ENCODE data around the gene WHAMM.

WHAMM gene

DNA sequence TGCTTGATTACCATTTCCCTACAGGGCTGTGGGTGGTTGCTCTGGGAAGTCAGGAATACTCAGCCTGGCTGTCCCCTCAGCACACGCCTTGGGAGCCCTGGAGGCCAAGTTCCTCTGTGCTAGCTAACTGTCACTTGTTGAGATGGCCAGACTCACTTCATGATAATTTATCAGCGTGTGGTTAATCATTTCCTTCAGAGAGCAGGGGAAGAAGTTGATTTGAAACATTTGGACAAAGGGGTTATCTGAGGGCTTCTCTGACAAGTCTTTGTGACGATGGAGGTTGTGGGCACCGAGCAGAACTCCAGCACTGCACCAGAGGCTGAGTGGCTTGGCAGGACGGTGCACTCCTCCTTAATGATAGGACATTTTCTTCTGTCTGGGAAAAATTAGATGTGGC is 61.9 kb downstream of the WHAMM start:
- FAIRE-seq: no peak

DNA sequence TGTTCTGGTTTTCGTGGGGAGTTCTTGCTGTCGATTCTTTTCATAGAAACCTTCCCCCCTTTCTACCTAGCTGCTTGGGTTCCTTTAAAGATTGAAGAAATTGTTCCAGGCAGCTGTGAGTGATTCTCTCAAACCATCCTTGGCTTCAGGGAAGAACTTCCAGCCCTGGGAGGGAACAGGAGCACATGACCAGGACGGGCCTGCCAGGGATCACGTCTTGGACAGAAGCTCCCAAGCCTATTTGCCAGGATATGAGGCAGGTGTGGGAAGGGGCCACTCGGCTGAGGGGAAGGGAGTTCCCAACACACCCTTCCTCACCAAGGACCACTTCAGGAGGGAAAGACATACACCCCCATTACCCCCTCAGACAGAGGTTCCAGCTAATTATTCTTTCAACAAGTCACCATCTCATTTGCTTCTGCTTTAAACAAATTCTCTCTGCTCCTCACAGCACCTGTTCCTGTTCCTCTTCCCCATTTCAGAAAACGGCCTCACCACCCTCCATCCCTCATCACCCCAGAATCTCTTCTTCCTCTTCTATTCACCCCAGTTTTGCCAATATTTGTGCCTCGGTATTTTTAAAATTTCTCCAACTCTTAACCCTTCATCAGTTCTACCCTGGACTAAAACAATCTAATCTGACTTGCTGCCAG is 62.5 kb downstream of the WHAMM start:
- no peak for FAIRE-seq

DNA sequence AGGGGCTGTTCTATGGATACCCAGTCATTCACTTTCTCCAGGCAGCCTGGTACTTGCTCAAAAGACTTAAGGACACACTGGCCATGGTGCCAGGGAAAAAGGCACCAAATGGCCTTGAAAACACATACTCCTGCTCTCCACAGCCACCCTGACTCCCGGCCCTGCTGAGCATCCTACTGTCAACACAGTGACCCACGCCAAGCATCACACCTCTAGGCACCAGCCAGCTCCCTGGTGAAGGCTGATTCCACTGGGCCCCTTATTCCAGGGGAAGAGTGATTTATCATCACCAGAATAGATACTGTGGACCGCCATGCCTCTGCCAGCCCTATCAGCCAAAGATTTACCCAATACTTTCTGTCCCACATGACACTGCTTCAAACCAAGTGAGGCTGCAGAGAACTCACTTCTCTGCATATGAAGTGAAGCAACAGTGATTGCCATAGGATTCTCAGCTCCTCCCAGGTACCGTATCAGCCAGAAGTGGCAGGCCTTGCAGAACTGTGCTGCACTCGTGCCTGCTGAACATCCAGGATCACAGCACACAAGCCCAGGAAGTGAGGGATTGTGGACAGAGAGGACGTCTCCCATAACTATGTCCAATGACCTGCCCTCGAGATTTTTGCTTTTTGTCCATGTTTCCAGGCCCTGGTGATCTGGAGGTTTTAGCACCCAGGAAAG is 63.7 kb downstream of the WHAMM start:
- FAIRE-seq: no peak

DNA sequence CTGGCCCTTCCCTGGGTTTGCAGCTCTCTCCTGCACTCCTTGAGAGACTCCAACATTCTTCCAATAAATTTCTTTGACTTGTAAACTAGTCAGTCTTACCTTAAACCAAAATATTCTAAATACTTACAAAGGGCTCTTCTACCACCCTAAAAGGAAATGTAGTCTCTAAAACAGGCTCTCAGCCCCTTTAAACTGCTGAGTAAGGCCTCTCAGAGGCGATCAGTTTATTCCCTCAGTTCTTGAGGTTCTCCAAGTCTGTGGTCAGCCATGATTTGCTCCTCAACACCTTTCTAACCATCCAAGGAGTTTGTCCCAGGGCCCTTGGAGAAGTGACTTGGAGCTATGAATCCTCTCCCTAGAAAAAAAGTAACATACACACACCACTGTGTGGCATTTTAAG is 64.8 kb downstream of the WHAMM start:
- FAIRE-seq: no peak

DNA sequence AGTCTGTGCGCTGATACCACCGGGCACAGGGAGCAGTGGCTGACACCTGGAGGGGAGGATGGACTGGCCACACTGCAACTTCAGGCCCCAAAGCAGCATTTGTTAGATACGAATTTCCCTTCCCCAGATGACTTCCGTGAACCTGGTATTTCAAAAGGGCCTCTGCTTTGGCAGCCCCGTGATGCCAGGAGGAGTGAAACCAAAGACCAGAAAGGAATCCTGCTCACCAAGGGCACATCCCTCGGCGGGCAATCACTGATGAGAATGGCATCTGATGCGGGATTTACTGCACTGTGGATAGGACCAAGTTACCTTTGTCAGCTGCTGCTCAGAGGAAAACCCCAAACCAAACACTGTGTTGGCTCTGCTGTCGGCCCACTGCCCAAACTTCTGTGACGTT is 65.5 kb downstream of the WHAMM start:
- FAIRE-seq: no peak

DNA sequence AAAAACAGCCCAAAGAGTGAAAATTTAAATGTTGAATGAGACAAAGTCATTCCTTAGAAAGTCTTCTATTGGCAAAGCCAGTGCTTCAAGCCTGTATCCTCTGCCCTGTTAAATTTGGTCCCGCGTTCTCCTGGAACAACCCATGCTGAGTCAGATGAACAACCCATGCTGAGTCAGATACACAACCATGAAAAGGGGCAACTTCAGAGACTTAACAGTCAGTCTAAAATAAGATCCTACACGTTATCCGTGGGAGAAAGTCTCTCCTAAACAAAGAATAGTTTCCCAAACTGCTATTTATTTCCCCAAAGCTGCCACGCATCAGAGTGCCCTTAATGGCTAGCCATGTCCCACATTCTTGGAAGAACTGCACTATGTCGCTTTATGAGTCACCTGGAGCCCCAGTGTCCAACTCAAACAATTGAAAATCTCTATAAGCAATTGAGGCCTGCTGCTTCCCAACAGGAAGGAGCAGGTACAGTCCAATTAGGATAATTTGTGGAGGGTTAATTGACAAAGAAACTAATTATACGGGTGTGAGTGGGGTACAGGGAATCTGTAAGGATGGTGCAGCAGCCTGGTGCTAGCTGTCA is 66.1 kb downstream of the WHAMM start:
- FAIRE-seq: no peak

DNA sequence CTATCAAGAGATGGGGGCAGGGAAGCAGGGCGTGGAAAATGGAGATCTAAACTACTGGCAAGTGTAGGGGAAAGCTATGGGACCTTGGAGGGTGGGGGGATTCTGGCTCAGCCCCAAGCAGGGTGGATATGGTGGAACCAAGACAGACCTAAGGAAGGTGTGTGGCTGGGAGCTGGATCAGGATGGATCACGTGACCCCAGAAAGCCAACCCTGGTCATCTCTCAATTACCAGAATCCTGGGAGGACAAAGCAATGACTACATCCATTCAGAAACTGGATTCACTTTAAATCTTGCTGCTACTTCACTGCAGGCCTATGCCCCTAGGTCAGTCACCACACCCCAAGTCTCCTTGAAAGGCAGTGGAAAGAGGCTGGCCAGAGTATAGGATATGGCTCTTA is 68.4 kb downstream of the WHAMM start:
- FAIRE-seq: no peak

DNA sequence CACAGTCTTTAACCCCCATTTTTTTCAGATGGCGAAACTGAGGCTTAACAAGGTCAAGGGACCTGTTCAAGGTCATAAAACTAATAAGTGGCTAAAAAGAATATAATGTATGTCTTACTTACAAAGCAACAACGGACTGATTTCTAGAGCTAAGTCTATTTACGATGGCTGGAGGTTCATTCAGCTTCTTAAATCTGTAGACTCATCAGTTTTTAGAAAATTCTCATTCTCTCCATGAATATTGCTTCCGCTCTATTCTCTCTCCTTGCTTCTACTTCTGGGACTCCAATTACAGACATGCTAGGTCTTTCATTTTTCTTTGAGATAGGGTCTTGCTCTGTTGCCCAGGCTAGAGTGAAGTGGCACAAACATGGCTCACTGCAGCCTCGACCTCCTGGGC is 68.9 kb downstream of the WHAMM start:
- FAIRE-seq: no peak

DNA sequence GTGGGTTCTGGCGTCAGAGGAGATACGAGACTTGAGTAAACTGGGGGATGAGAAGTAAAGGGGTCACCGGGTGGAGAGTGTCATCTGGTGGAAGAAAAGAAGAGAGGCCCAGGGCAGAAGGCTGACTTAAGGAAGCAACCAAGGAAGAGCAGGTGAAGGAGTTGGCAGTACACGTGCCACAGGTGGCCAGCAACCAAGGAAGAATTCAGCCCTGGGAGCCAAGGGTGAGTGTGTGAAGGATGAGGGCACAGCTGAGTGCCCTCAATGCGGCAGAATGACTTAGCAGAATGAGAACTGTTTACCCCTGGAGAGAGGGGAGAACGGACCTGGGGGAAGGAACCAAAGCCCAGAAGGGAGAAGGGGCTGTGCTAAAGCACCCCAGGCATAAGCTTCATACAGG is 71.3 kb downstream of the WHAMM start:
- FAIRE-seq: no peak

DNA sequence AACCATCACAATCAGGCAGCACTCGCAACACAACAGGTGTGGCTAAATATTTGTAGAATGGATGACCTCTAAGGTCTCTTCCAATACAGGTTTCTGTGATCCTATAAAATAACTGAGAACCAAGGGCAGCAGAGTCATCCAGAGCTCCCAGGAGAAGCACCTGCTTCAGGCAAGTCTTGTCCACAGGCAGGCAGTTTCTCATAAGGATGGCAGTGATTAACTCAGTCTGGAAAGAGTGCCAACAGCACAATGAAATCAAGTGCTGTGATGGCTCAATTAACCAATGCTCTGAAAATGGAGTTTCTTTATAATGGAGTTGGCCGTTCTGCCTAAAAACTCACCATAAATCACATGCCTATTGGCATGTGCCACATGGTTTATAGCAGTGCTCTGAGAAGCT is 72.3 kb downstream of the WHAMM start:
- no peak for FAIRE-seq

DNA sequence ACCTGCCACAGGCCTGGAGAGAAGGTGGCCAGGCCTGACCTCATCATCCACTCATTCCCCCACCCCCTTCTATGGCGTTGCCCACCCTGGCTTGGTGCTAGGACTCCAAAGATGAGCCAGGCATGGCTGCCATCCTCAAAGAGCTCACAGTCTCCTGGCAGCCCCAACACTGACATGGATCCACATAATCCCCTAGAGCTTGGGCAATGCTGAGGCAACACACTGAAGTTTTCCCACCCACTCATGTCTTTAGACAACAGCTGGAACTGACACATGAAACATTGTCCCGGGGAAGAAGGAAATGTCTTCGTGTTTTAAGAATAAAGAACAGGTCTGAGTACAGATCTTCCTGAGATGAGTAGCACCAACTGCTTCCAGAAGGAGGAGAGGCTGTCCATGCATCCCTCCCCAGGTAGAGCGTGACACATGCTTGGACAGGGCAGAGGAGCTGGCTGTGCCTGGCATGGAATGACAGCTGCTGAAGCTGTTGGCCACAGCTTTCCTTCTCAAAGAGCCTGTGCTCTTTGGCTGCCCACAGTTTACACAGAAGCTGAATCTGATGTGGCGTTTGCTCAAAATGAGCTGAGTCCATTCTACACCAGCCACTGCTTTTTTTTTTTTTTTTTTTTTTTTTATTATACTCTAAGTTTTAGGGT is 73.0 kb downstream of the WHAMM start:
- no peak for FAIRE-seq

Data from endometrium (tissue), 2 donors.